Erythroblast (primary cell): Measurements from ENCODE around the gene MYOD1.

Source experiments
- GATA1 ChIP-seq: IDR thresholded peaks from 2 replicates; pipeline ENCODE4 v1.6.1; 2011; ENCODE audit warnings: low read depth, mild to moderate bottlenecking, control low read depth, low read length, moderate library complexity
- POLR2A ChIP-seq: IDR thresholded peaks from 2 replicates; pipeline ENCODE4 v1.6.1; 2011; ENCODE audit warnings: mild to moderate bottlenecking, low read length

- TF ChIP-seq POLR2A (no peak), GATA1 (no peak)
Measured at GRCh38 chr11:17746096-17746495, 26.7 kb downstream of the MYOD1 start.
